Spinal cord (tissue), 10 donors: ENCODE measurements around the gene HHIPL1. TPM values are rescaled to one million over a fixed set of nuclear protein-coding genes. Genes with fewer than 3 reads are reported as not detected.
A peak's percentile ranks its signal among the peaks of the same experiment; 100 is the strongest.

Experiments
- DNase-seq, 6 donors: peaks; one replicate each; pipeline versions ENCODE4 v3.0.0 to v3.0.0-alpha.2; 2013 to 2015; ENCODE audit warnings: low spot score in 6 of 6, low read depth in 4 of 6
- H3K27ac ChIP-seq: one replicate; pipeline ENCODE4 v1.5.1; 2013; ENCODE audit warnings: low read depth, low read length, control low read depth
- H3K27me3 ChIP-seq: one replicate; pipeline ENCODE4 v1.6.1; 2013; ENCODE audit warnings: low read length; ENCODE audit not compliant: control insufficient read depth, insufficient read depth
- H3K36me3 ChIP-seq: one replicate; pipeline ENCODE4 v1.6.1; 2013; ENCODE audit warnings: low read length; ENCODE audit not compliant: control insufficient read depth, insufficient read depth
- H3K4me1 ChIP-seq: one replicate; pipeline ENCODE4 v1.6.1; 2013; ENCODE audit warnings: low read length; ENCODE audit not compliant: control insufficient read depth, insufficient read depth
- H3K4me3 ChIP-seq: one replicate; pipeline ENCODE4 v1.5.1; 2013; ENCODE audit warnings: low read depth, low read length, control low read depth
- H3K9me3 ChIP-seq: one replicate; pipeline ENCODE4 v1.6.1; 2013; ENCODE audit warnings: low read length; ENCODE audit not compliant: control insufficient read depth, insufficient read depth
- WGBS: methylation state at CpG from one replicate; pipeline ENCODE4 v1.1.5; 2013; ENCODE audit warnings: missing lambda C conversion rate; ENCODE audit not compliant: insufficient coverage; 5-methylcytosine and 5-hydroxymethylcytosine counted together
- polyA plus RNA-seq, 2 donors: library from polyadenylated mRNA; unstranded; fragments of 120-200 nt; gene quantifications; one replicate each; pipeline ENCODE4 v1.2.1, GENCODE V29; 2013; ENCODE audit not compliant: insufficient read length in 2 of 2
- total RNA-seq, 2 donors: library from RNA; depleted of rRNA in 1 of 2; stranded (reverse); fragments of 120-200 nt in 1 of 2; fragments of >200 nt in 1 of 2; gene quantifications; one replicate each; pipeline versions ENCODE4 v1.2.3 to v1.2.4, GENCODE V29; 2013 to 2014
- donor health status: healthy.

HHIPL1 gene
- total and polyA plus RNA-seq, 4 donors = 4.8 to 6.2 (median 5.4) TPM

GRCh38 chr14:99679111-99679510 is 34.2 kb downstream of the HHIPL1 start:
- Histone ChIP-seq H3K9me3 (no peaks in the 10 kb centered on the region), H3K4me3 (no peak overlapping the region), H3K27ac (no peak overlapping the region), H3K27me3 (no peaks in the 10 kb centered on the region), H3K4me1 (peaks cover 12% of the 10 kb centered on the region), H3K36me3 (peaks cover 15% of the 10 kb centered on the region)
- DNase-seq = no peak
- 100% methylated on average over 1 of the region's 2 CpGs for WGBS

GRCh38 chr14:99679543-99679942 is 34.6 kb downstream of the HHIPL1 start:
- Histone ChIP-seq H3K36me3 (peaks cover 15% of the 10 kb centered on the region), H3K27ac (no peak overlapping the region), H3K9me3 (no peaks in the 10 kb centered on the region), H3K4me3 (no peak overlapping the region), H3K4me1 (peaks cover 14% of the 10 kb centered on the region), H3K27me3 (no peaks in the 10 kb centered on the region)
- WGBS = 74% methylated on average over 5 of the region's 8 CpGs
- DNase-seq = no peak

GRCh38 chr14:99679996-99680395 is 35.1 kb downstream of the HHIPL1 start:
- Histone ChIP-seq H3K36me3 (peaks cover 15% of the 10 kb centered on the region), H3K27ac (no peak overlapping the region), H3K9me3 (no peaks in the 10 kb centered on the region), H3K4me3 (no peak overlapping the region), H3K4me1 (peaks cover 17% of the 10 kb centered on the region), H3K27me3 (no peaks in the 10 kb centered on the region)
- 70% methylated on average over 3 of the region's 5 CpGs for WGBS
- no peak for DNase-seq

GRCh38 chr14:99681101-99681831 is 36.3 kb downstream of the HHIPL1 start:
- H3K4me3 ChIP-seq = no peak overlapping the region
- no peaks in the 10 kb centered on the region for H3K9me3 ChIP-seq
- H3K27ac ChIP-seq = no peak overlapping the region
- peaks cover 4% of the 10 kb centered on the region for H3K36me3 ChIP-seq
- DNase-seq = no peak
- WGBS = 87% methylated on average over 10 of the region's 12 CpGs
- H3K27me3 ChIP-seq = no peaks in the 10 kb centered on the region
- H3K4me1 ChIP-seq = peaks cover 21% of the 10 kb centered on the region

- H3K27ac ChIP-seq = no peak overlapping the region
- H3K36me3 ChIP-seq = peaks cover 3% of the 10 kb centered on the region
- 97% methylated on average over 7 of the region's 11 CpGs for WGBS
- H3K9me3 ChIP-seq = no peaks in the 10 kb centered on the region
- H3K27me3 ChIP-seq = no peaks in the 10 kb centered on the region
- DNase-seq = no peak
- no peak overlapping the region for H3K4me3 ChIP-seq
- H3K4me1 ChIP-seq = peaks cover 21% of the 10 kb centered on the region
Observed at GRCh38 chr14:99681832-99682148, 36.9 kb downstream of the HHIPL1 start.

GRCh38 chr14:99682809-99683618 is 38.1 kb downstream of the HHIPL1 start:
- H3K9me3 ChIP-seq = no peaks in the 10 kb centered on the region
- WGBS = under 1% methylated on average over 42 of the region's 42 CpGs
- H3K4me3 ChIP-seq = peak overlapping the region; percentile 79
- no peaks in the 10 kb centered on the region for H3K27me3 ChIP-seq
- no peaks in the 10 kb centered on the region for H3K36me3 ChIP-seq
- H3K27ac ChIP-seq = peak overlapping the region; percentile 89
- peaks cover 21% of the 10 kb centered on the region for H3K4me1 ChIP-seq
- DNase-seq = peak in 5 of 6 donors; percentile 51 to 88 (median 66)

- Histone ChIP-seq H3K9me3 (no peaks in the 10 kb centered on the region), H3K27ac (peak within 1 kb of the TSS; percentile 89), H3K36me3 (peaks cover 3% of the 10 kb centered on the region), H3K4me1 (peaks cover 21% of the 10 kb centered on the region), H3K4me3 (peak within 1 kb of the TSS; percentile 79), H3K27me3 (no peaks in the 10 kb centered on the region)
- peak; percentile 88 to 100 (median 98) for DNase-seq
- WGBS = under 1% methylated on average over 78 of the region's 83 CpGs
Observed at GRCh38 chr14:99683619-99684409, 38.9 kb downstream of the HHIPL1 start, which contains the start of gene CYP46A1. Gene CYP46A1, plus strand, starts transcription at chr14:99684298. Its CDS starts 120 bp downstream, at chr14:99684418.

GRCh38 chr14:99684410-99684934 is 39.5 kb downstream of the HHIPL1 start:
- Histone ChIP-seq H3K9me3 (no peaks in the 10 kb centered on the region), H3K27me3 (no peaks in the 10 kb centered on the region), H3K36me3 (peaks cover 3% of the 10 kb centered on the region), H3K27ac (no peak overlapping the region), H3K4me3 (no peak overlapping the region), H3K4me1 (peaks cover 21% of the 10 kb centered on the region)
- no peak for DNase-seq
- WGBS = 2% methylated on average over 45 of the region's 45 CpGs

GRCh38 chr14:99685151-99685591 is 40.2 kb downstream of the HHIPL1 start:
- no peak overlapping the region for H3K27ac ChIP-seq
- DNase-seq = no peak
- H3K27me3 ChIP-seq = no peaks in the 10 kb centered on the region
- peaks cover 3% of the 10 kb centered on the region for H3K36me3 ChIP-seq
- WGBS = 30% methylated on average over 4 of the region's 11 CpGs
- no peaks in the 10 kb centered on the region for H3K9me3 ChIP-seq
- no peak overlapping the region for H3K4me3 ChIP-seq
- H3K4me1 ChIP-seq = peaks cover 21% of the 10 kb centered on the region
